Femur (tissue), 1 donor: ENCODE data around the gene PRPF19.

Source experiments
- DNase-seq: peaks from one replicate; pipeline ENCODE4 v3.0.0-alpha.2; 2017

PRPF19 gene

GRCh38 chr11:60902625-60903024, 3.8 kb downstream of the PRPF19 start:
- DNase-seq: no peak

- DNase-seq: no peak
Observed at GRCh38 chr11:60900673-60901404, 5.5 kb downstream of the PRPF19 start.

- DNase-seq: no peak
Observed at GRCh38 chr11:60899977-60900376, 6.4 kb downstream of the PRPF19 start.

GRCh38 chr11:60899046-60899936, 7.1 kb downstream of the PRPF19 start:
- no peak for DNase-seq

GRCh38 chr11:60897496-60897895, 8.9 kb downstream of the PRPF19 start:
- DNase-seq: no peak

- no peak for DNase-seq
Observed at GRCh38 chr11:60895687-60896086, 10.7 kb downstream of the PRPF19 start.

- no peak for DNase-seq
Observed at GRCh38 chr11:60891103-60891741, 15.2 kb downstream of the PRPF19 start.

- DNase-seq: no peak
Observed at GRCh38 chr11:60890696-60891095, 15.7 kb downstream of the PRPF19 start.

GRCh38 chr11:60889869-60890311, 16.5 kb downstream of the PRPF19 start:
- DNase-seq: no peak

GRCh38 chr11:60887556-60887955, 18.8 kb downstream of the PRPF19 start:
- no peak for DNase-seq

- DNase-seq: no peak
Observed at GRCh38 chr11:60880643-60881282, 25.6 kb downstream of the PRPF19 start.

- DNase-seq: no peak
Observed at GRCh38 chr11:60879971-60880588, 26.3 kb downstream of the PRPF19 start.

- DNase-seq: no peak
Observed at GRCh38 chr11:60879104-60879503, 27.3 kb downstream of the PRPF19 start.

- DNase-seq: no peak
Observed at GRCh38 chr11:60878245-60879101, 27.9 kb downstream of the PRPF19 start.

- no peak for DNase-seq
Observed at GRCh38 chr11:60876168-60876485, 30.3 kb downstream of the PRPF19 start.

- no peak for DNase-seq
Observed at GRCh38 chr11:60875366-60876167, 30.8 kb downstream of the PRPF19 start.

- no peak for DNase-seq
Observed at GRCh38 chr11:60874421-60875365, 31.7 kb downstream of the PRPF19 start.

GRCh38 chr11:60873533-60873932, 32.9 kb downstream of the PRPF19 start:
- no peak for DNase-seq

GRCh38 chr11:60872961-60873524, 33.3 kb downstream of the PRPF19 start:
- DNase-seq: no peak
